GM23248 (cell line): ENCODE data around the gene RETREG1.

Source experiments
- EZH2 ChIP-seq: fragments of 200-600 bp; sonication (generic); IDR thresholded peaks from 2 replicates; pipeline ENCODE4 v1.6.1; 2018; ENCODE audit warnings: antibody characterized with exemption, mild to moderate bottlenecking; ENCODE audit not compliant: insufficient read depth, poor library complexity, severe bottlenecking
- EZH2phosphoT487 ChIP-seq: fragments of 200-600 bp; sonication (generic); IDR thresholded peaks from 2 replicates; pipeline ENCODE4 v1.6.1; 2018; ENCODE audit warnings: antibody characterized with exemption, moderate library complexity, mild to moderate bottlenecking, low read depth; ENCODE audit not compliant: insufficient read depth

- no peak for TF ChIP-seq EZH2phosphoT487
- no peak for TF ChIP-seq EZH2
Observed at GRCh38 chr5:16505140-16505891, 111.5 kb downstream of the RETREG1 start.
